OCI-LY1 (cell line): ENCODE results near the gene ANKUB1.
A peak's percentile ranks its signal among the peaks of the same experiment; 100 is the strongest.

ENCODE experiments used
- CTCF ChIP-seq: fragments of 200-600 bp; sonication (generic), shearing (Covaris generic); IDR thresholded peaks from 2 replicates; pipeline ENCODE4 v1.5.1; 2017; ENCODE audit warnings: mild to moderate bottlenecking, antibody characterized with exemption, low read length, moderate library complexity, mixed read lengths
- EZH2 ChIP-seq: fragments of 200-600 bp; sonication (generic), shearing (Covaris generic); IDR thresholded peaks from 2 replicates; pipeline ENCODE4 v1.8.0; 2017; ENCODE audit warnings: borderline replicate concordance, mixed run types, mild to moderate bottlenecking, antibody characterized with exemption, low read length, moderate library complexity, mixed read lengths

GRCh38 chr3:149770246-149770645 is 22.1 kb downstream of the ANKUB1 start:
- TF ChIP-seq CTCF (peak; percentile 24; the same call in 1 of the 2 replicates), EZH2 (no peak)
